Dermis microvascular lymphatic vessel endothelial cell (primary cell): Measurements from ENCODE around the gene TUT1. TPM values are rescaled to one million over a fixed set of nuclear protein-coding genes. Genes with fewer than 3 reads are reported as not detected.
"Not testable (repeated sequence)": the region's sequence is repeated elsewhere in the genome, so short reads cannot be mapped to it uniquely, and the experiment has no call there.

Experiments
- DNase-seq, 2 donors: peaks; one replicate each; pipeline versions ENCODE4 v3.0.0 to v3.0.0-alpha.2; 2010; ENCODE audit warnings: low read depth in 2 of 2
- total RNA-seq: library from RNA; depleted of rRNA; stranded (reverse); fragments of >200 nt; gene quantifications from 2 replicates; pipeline ENCODE4 v1.2.1, GENCODE V29; 2014

The TUT1 gene
- total RNA-seq, 1 donor from 2014 or later = 8.9 TPM

GRCh38 chr11:62556875-62557631, 34.3 kb downstream of the TUT1 start:
- no peak for DNase-seq

- DNase-seq = peak; percentile 71 to 88
Observed at GRCh38 chr11:62556108-62556874, 35.0 kb downstream of the TUT1 start.

GRCh38 chr11:62555464-62556107, 35.7 kb downstream of the TUT1 start:
- DNase-seq = no peak

GRCh38 chr11:62554387-62555167, 36.7 kb downstream of the TUT1 start:
- no peak for DNase-seq

GRCh38 chr11:62553839-62554361, 37.4 kb downstream of the TUT1 start:
- peak in 1 of 2 donors; percentile 54 for DNase-seq

- DNase-seq = peak in 1 of 2 donors; percentile 88
Observed at GRCh38 chr11:62553080-62553838, 38.1 kb downstream of the TUT1 start.

GRCh38 chr11:62552485-62553079, 38.7 kb downstream of the TUT1 start:
- DNase-seq = peak in 1 of 2 donors; percentile 50

- not testable (repeated sequence) for DNase-seq
Observed at GRCh38 chr11:62550478-62550877, 40.8 kb downstream of the TUT1 start.

GRCh38 chr11:62548545-62549335, 42.6 kb downstream of the TUT1 start:
- DNase-seq = peak in 1 of 2 donors; percentile 70

GRCh38 chr11:62547691-62548281, 43.5 kb downstream of the TUT1 start:
- peak in 1 of 2 donors; percentile 51 for DNase-seq

GRCh38 chr11:62546929-62547625, 44.2 kb downstream of the TUT1 start:
- peak in 1 of 2 donors; percentile 43 for DNase-seq

GRCh38 chr11:62546244-62546928, 44.9 kb downstream of the TUT1 start, which contains the start of gene AHNAK:
Gene AHNAK, minus strand, starts transcription at chr11:62546806. Its CDS starts 10,708 bp downstream, at chr11:62536098.
- peak in 1 of 2 donors; percentile 78 for DNase-seq

- peak in 1 of 2 donors; percentile 90 for DNase-seq
Observed at GRCh38 chr11:62545437-62546243, 45.7 kb downstream of the TUT1 start.

- DNase-seq = peak in 1 of 2 donors; percentile 29
Observed at GRCh38 chr11:62544581-62545436, 46.5 kb downstream of the TUT1 start.

- DNase-seq = peak in 1 of 2 donors; percentile 16
Observed at GRCh38 chr11:62543680-62544444, 47.5 kb downstream of the TUT1 start.
